NCI-H146 treated with DMSO at 0.1 percent for 48 hours (cell line): ENCODE data around the gene PDP2.

Source experiments
- DNase-seq: peaks from one replicate; lab custom pipeline; 2025; ENCODE audit not compliant: unreplicated experiment; lab: John Stamatoyannopoulos, UW

PDP2 gene, protein sequence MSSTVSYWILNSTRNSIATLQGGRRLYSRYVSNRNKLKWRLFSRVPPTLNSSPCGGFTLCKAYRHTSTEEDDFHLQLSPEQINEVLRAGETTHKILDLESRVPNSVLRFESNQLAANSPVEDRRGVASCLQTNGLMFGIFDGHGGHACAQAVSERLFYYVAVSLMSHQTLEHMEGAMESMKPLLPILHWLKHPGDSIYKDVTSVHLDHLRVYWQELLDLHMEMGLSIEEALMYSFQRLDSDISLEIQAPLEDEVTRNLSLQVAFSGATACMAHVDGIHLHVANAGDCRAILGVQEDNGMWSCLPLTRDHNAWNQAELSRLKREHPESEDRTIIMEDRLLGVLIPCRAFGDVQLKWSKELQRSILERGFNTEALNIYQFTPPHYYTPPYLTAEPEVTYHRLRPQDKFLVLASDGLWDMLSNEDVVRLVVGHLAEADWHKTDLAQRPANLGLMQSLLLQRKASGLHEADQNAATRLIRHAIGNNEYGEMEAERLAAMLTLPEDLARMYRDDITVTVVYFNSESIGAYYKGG

DNA sequence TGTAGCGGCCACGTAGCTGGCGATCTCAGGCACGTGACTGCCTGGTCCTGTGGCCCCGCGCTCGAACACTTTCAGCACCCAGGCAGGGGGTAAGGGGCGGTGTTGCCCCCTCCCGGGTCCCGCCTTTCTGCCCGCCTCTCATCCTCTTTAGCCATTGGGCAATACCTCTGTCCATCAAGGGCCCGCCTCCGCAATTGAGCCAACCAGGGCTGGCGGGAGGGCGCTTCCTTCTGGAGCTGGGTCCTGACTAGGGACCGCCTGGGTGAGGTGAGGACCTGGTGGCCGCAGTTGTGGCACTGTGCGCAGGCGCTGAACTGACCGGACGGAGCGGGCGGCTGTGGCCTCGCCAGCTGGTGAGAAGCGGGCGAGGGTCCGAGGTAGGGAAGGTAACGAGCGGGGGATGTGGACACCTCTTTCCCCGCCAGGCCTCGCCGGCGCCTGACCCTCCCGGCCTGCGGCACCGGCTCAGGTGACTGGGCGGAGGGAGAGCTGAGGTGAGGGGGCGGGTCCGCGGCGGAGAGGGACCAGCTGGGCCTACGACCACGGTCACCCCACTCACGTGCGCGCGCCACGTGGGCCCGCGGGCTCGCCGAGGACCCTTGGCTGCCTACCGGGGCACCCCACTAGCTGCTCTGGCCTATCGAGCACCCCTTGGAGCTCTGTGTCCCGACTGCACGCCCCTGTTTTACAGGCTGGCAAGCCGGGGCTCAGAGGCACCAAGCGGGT, at the start of gene PDP2:
Gene PDP2 (plus strand): TSS at position 228 of the 726 bp plus-strand sequence. CDS start 3,770 bp downstream, outside the sequence.
- DNase-seq: peak; percentile 86

DNA sequence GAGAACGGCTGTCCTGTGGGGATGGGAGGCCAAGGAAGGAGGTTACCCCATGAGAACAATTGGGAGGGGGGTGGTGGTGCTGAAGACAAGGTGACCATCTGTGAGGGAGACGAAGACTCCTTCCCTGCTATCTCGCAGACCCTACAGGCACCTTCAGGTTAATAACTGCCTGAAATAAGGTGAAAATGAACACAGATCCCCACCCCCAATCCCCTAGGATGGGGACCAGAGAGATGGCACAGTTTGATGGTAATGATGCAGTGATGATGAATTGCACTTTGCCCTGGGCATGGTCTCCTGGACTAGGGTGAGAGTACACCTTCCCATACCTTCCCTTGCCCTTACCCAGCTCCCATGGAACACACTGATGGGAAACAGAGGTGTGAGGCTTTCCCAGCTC, 48.1 kb upstream of the PDP2 start:
- DNase-seq: no peak

DNA sequence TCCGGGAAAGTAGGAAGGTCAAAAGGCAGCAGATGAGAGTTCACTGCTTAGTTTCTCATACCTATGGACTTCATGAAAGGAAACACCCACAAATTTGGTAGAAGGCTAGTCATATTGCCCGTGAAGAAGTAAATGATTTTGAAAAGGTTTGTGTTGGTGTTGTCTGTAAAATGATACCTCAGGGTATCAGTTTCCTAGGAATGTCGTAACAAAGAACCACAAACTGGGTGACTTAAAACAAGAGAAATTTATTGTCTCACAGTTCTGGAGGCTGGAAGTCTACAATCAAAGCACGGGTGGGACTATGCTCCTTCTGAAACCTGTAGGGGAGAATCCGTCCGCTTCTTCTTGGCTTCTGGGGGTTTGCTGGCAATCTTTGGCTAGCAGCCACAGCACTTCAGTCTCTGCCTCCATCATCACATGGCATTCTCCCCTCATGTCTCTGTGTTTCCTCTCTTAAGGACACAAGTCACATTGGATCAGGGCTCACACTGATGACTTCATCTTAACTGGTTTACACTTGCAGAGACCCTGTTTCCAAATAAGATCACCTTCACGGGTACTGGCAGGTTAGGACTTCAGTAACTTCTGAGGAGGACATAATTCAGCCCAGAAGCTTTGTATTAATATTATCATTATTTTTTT, 47.5 kb upstream of the PDP2 start:
- no peak for DNase-seq

DNA sequence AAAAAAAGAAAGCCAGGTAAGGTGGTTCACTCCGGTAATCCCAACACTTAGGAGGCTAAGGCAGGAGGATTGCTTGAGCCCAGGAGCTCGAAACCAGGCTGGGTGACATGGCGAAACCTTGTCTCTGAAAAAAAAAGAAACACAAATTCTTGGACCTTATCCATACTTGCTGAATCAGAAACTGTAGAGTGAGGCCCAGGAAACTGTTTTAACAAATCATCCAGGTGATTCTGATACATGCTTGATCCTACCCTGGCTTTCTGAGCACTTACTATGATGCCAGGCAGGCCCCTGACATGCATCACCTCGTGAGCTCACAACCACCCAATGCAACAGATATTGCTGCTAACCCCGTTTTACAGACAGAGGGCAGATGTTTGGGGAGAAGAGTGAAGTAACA, 45.6 kb upstream of the PDP2 start:
- DNase-seq: no peak

DNA sequence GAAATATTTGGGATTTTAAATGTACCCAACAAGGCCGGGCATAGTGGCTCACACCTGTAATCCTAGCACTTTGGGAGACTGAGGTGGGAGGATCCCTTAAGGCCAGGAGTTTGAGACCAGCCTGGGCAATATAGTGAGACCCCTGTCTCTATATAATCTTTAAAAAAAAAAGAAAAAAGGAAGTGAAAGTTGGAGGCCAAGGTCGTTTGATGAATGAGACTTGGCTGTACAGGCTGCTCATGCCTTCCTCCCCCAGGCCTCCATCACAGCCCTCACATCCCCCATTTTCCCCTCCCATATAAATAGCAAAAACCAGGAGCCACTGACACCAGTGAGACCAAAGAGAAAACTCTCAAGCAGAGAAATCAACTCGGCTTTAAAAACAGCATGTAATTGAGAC, 39.4 kb upstream of the PDP2 start:
- no peak for DNase-seq

DNA sequence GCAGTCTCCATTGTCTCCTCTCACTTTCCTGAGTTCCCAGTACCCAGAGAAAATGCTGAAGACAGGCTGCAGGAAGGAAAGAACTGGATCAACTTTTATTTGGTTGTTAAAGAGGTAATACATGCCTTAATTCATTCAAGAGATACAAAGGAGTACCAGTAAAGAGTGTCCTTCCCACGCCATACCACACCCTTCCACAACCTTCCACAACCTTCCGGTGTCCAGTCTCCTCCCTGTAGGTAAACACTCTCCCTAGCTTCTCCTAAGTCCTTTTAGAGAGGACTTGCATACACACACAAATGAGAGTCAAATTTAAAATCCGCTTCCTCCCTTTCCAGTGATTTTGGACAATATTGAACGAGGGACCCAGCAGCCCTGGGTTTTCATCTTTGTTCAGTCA, 38.9 kb upstream of the PDP2 start:
- DNase-seq: no peak

DNA sequence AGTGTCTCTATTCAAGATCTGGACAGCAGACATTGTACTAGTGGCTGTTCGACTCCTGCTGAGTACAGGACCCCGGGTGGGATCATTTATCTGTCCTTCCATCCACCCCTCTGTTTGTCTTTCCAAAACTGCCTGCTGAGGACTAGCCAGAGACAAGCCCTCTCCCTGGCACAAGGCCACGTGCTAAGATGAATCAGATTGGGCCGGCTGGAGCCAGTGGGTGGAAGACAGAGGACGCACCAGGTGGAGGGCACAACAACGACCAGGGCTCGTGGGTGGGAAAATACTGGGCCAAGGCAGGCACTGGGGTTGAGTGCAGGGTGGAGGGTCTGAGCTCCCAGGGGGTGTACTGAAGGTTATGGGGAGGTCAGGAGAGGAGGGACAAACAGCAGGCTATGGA, 37.5 kb upstream of the PDP2 start:
- peak; percentile 36 for DNase-seq

DNA sequence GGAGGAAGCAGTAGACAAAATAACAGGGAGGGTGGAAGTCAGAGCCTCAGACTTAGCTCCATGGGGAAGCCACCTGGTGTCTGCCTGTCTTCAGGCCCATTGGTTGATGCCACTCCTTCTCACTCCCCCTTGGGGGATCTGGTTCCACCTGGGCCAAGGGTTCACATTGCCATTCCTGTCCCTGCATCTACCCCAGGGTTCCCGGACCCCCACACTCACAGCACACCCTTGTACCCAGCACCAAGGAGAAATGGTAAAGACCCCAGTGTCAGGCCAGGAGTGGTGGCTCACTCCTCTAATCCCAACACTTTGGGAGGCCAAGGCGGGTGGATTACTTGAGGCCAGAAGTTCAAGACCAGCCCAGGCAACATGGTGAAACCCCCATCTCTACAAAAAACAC, 37.1 kb upstream of the PDP2 start:
- DNase-seq: no peak

DNA sequence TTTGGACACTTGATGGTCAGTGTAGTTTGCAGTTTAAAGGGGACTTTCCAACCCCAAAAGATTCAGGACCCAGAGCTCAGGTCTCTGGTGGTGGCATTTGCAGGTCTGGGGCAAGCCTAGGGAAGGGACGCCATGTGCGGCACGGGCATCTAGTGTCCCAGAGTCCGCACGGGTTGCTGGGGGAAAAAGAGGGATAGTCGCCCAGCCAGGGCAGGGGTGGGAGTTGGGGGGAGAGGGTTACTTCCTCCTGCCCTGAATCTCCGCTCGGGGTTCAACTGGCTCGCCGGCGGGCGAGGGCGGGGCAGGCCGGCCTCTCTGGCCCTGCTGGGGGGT, 36.3 kb upstream of the PDP2 start:
- no peak for DNase-seq

DNA sequence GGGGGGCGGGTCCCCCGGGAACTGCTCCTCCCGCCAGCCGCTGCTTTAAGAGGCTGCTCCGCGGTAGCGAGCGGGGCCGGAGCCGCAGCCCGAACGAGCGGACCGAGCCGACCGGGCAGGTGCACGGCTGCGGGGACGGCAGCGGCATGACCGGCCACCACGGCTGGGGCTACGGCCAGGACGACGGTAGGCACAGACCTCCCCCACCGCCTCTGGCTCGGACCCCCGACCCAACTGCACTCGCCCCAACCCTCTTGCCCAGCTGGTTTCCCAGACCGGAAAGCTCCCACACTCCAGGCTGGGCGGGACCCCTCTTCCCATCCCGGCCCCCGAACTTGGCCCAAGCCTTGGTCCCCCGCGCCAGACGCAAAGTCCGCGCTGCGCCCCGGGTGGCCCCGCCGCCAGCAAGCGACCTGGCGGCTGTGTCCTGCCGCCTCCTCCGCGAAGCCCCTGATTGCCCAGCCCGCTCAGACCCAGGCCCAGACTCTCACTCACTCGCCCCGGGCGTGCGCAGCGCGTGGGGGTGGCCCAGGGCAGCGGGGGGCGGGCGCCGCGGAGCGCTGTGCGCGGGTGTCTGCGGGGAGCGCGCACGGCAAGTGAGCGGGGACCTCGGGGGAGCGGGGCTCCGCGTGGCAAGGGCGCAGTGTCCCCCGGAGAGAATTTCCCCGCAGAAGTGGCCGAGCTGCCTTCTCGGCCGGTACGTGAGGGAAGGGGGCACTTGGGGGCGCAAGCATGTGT, 35.8 kb upstream of the PDP2 start, which contains the start of gene CA7:
Gene CA7 (plus strand): TSS at position 73 of the 738 bp plus-strand sequence. CDS start 74 bp downstream, at position 147.
- DNase-seq: no peak

DNA sequence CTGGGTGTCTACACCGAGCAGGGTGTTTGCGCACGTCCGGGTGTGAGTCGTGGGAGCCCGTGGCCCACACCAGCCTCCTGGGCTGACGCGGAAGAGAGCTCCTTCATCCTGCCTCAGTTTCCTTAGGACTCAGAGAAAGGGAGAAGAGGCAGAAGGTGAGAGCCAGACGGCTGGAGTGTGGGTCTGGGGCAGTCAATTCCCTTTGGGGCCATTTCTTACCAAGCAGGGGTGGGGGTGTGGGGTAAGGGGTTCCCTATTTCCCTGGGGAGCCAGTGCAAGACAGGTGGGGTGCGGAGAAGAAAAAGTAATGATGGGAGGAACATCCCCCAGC, 35.3 kb upstream of the PDP2 start:
- no peak for DNase-seq

DNA sequence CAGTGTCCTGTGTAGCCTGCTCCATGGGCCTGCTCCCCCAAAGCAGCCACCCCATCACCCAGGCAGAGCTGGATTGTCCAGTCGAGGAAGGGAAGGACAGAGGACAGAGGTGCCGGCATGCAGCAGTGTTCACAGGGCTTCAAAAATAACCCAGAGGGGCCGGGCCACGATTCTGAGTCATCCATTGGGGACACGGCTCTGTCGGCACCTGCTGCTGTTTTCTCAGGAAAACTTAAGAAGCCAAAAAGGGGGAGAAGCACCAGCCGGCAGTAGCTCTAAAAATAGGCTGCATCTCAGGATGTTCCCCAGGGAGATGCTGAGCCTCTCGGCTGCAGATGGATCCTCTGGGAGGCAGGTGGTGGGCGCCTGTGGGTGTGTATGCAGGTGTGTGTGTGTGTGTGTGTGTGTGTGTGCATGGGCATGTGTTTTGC, 34.5 kb upstream of the PDP2 start:
- DNase-seq: peak; percentile 1

DNA sequence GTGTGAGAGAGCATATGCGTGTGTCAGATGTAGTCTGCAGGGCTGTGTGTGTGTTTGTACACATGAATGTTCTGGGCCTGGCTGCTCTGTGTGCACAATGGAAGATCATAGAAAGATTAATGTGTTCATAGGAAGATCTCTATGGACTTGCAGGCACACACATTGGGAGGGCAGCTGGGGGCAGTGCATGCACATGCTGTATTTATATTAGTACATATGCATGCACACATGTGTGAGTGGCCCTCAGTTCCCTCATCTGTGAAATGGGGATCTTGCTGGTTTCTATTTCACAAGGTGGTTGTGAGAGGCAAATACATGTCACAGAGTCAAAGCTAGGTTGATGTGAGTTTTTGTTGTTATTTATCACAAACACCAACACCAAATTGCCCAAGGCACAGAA, 34.0 kb upstream of the PDP2 start:
- no peak for DNase-seq

DNA sequence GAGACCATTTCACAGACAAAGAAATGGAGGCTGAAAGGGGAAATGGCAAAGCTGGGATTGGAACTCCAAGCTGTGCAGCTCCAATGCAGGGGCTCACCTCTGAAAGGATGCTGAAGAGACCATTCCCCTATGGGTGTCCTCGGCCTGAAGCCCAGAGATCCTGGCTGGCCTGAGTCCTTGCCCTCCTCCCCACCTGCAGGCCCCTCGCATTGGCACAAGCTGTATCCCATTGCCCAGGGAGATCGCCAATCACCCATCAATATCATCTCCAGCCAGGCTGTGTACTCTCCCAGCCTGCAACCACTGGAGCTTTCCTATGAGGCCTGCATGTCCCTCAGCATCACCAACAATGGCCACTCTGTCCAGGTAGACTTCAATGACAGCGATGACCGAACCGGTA, 33.5 kb upstream of the PDP2 start:
- no peak for DNase-seq

DNA sequence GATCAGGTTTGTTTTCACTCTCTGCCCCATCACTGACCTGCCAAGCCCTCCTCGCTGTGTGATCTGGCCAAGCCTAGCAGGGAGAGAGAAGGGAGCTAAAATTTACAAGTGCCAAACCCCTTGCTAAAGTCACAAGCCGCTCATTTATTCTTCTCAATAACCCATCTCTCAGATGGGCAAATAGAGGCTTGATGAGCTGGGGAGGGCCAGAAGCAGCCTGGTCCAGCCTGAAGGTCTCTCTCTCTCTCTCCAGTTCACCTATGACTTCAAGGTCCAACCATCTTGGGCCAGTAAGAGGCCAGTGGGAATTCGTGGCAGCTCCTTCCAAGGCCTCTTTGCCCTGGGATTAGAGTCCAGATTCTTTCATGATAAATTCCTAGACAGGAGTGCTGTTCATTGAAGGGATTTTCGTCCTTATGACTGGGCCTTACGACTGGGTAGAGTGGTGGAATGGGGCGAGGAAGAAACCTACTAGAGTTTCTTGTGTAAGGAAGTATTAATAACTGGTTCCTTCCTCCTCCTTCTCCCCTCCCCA, 32.7 kb upstream of the PDP2 start:
- no peak for DNase-seq

DNA sequence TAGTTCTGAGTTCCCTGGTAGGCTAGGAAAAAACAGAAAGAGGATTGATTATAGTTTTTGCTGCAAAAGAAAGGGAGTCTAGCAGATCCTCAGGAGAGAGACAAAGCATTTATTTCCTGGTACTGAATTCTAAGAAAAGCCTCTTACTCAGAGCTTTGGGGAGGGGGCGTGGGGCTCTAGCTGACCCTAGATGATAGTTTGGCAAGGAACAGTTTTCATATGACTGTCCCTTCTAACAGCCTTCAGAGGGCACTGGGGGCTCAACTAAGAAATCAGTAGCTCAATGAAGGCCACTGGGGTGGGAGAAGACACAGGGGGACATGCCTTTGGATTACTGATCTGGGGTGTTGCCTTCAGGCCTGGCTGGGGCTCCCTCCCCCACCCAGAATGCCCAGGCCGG, 32.1 kb upstream of the PDP2 start:
- DNase-seq: no peak

DNA sequence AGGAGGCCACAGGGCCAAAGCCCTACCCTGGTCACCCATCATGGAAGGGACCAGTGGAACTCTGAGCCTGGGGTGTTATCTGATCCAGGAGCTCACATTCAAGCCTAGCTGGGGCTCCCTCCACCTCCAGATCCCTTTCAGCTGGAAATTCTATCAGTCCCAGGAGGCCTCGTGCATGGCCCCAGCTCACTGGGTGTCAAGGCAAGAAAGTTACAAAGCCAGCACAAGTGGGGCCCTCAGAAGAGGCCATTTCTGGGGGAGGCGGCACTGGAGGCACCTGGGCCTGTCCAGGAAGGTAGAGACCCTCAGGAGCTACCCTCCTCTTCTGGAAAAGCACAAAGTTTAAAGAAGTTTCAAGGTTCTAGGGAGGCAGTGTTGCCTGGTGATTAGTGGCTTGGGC, 31.3 kb upstream of the PDP2 start:
- no peak for DNase-seq

DNA sequence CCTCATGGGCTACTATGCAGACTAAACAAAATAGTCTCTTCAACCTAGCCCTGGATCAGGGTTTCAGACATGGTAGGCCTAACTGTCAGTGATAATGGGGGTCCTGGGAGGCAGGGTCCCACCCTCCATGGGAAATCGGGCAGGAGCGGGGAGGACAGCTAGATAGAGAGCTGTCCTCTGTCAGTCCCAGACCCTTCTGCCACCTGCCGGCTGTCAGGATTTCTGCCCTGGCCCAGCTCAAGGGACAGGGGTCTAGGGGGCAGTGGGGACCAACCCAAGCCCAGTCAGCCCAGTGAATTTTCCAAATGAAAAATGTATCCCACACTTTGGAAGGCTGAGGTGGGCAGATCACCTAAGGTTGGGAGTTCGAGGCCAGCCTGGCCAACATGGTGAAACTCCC, 30.8 kb upstream of the PDP2 start:
- DNase-seq: no peak

DNA sequence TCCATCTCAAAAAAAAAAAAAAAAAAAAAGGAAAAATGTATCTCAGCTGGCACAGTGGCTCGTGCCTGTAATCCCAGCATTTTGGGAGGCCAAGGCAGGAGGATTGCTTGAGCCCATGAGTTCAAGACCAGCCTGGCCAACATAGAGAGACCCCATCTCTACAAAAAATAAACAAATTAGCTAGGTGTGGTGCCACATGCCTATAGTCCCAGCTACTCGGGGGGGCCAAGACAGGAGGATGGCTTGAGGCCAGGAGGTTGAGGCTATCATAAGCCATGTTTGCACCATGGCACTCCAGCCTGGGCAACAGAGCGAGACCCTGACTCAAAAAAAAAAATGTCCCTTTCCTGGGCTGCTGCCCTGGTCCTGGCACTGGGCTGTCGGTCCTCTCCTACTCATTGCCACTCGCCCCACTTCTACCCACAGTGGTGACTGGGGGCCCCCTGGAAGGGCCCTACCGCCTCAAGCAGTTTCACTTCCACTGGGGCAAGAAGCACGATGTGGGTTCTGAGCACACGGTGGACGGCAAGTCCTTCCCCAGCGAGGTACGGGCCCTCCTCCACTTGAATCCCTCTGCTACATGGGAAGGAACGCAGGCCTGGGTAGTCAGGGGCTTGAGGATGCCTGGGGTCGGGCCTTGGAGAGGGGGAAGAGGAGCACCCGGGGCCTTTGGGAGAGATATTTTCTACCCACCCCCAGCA, 30.1 kb upstream of the PDP2 start:
- DNase-seq: no peak
